K562 (cell line): Measurements from ENCODE around the gene PACSIN3. TPM values are rescaled to one million over a fixed set of nuclear protein-coding genes. Genes with fewer than 3 reads are reported as not detected.

Source experiments
- CBFB ChIP-seq: sonication (generic); formaldehyde crosslinking; IDR thresholded peaks from 2 replicates; pipeline ENCODE4 v1.4.0; 2020; ENCODE audit warnings: mild to moderate bottlenecking, missing genetic modification reagents
- CHD2 ChIP-seq: IDR thresholded peaks from 2 replicates; pipeline ENCODE4 v1.6.1; 2011; ENCODE audit warnings: low read depth, low read length
- CREB1 ChIP-seq, 2 experiments: sonication (generic) in 1 of 2; formaldehyde crosslinking in 1 of 2; IDR thresholded peaks; 2 replicates each; pipeline versions ENCODE4 v1.6.1 to v1.8.0; 2012 to 2022; ENCODE audit warnings: inconsistent platforms in 1 of 2, mild to moderate bottlenecking in 1 of 2, missing genetic modification reagents in 1 of 2, moderate library complexity in 1 of 2
- FOXJ3 ChIP-seq: sonication (generic); formaldehyde crosslinking; IDR thresholded peaks from 2 replicates; pipeline ENCODE4 v1.4.0; 2020; ENCODE audit warnings: mild to moderate bottlenecking, missing genetic modification reagents
- JUND ChIP-seq, 2 experiments: IDR thresholded peaks; 2 replicates in 1 of 2; 3 replicates in 1 of 2; pipeline ENCODE4 v1.6.1; 2011; ENCODE audit warnings: borderline replicate concordance in 2 of 2, low read depth in 2 of 2, low read length in 2 of 2, improper control_type of control experiment in 1 of 2, missing biosample characterization in 1 of 2, missing genetic modification characterization in 1 of 2, missing genetic modification reagents in 1 of 2
- POLR2A ChIP-seq: fragments of 450-650 bp; conservative IDR thresholded peaks from 2 replicates; pipeline ENCODE4 v1.6.1; 2016
- RBM14 ChIP-seq: fragments of 200-400 bp; formaldehyde crosslinking; IDR thresholded peaks from 2 replicates; pipeline ENCODE4 v1.6.1; 2018; ENCODE audit warnings: low read depth, mild to moderate bottlenecking, low read length, moderate library complexity, borderline replicate concordance; ENCODE audit not compliant: insufficient read depth
- RFX1 ChIP-seq: fragments of 450-650 bp; IDR thresholded peaks from 2 replicates; pipeline ENCODE4 v1.6.1; 2016; ENCODE audit warnings: mild to moderate bottlenecking, moderate library complexity
- SMARCC2 ChIP-seq: fragments of 450-650 bp; IDR thresholded peaks from 2 replicates; pipeline ENCODE4 v1.6.1; 2017; ENCODE audit warnings: antibody characterized with exemption, moderate library complexity, mild to moderate bottlenecking, low read depth
- TAF7 ChIP-seq: fragments of 450-650 bp; IDR thresholded peaks from 2 replicates; pipeline ENCODE4 v1.6.1; 2016; ENCODE audit warnings: missing genetic modification characterization, missing compliant biosample characterization
- TBL1XR1 ChIP-seq, 2 experiments: IDR thresholded peaks; 2 replicates each; pipeline ENCODE4 v1.6.1; 2012; ENCODE audit warnings: improper control_type of control experiment in 2 of 2, low read length in 2 of 2, mild to moderate bottlenecking in 1 of 2
- THAP12 ChIP-seq: fragments of 250-450 bp; sonication (Bioruptor Pico); IDR thresholded peaks from 2 replicates; pipeline ENCODE4 v1.9.0; 2021; ENCODE audit warnings: mild to moderate bottlenecking, inconsistent platforms
- TRIM24 ChIP-seq, 2 experiments: fragments of 450-650 bp; IDR thresholded peaks; 2 replicates each; pipeline ENCODE4 v1.6.1; 2016
- ZNF143 ChIP-seq: sonication (generic); formaldehyde crosslinking; IDR thresholded peaks from 2 replicates; pipeline ENCODE4 v1.9.0; 2022; ENCODE audit warnings: mild to moderate bottlenecking, missing genetic modification reagents
- polyA plus RNA-seq, 8 experiments: library from polyadenylated mRNA; depleted of rRNA in 4 of 8; stranded (reverse) in 5 of 8; unstranded in 3 of 8; fragments of >200 nt; fragmentation: Nextera tagmentation in 2 of 8; fragmentation: Illumina TruSeq in 1 of 8; extraction: Ambion mirVana in 2 of 8; extraction: Trizol in 1 of 8; gene quantifications; 2 replicates each; pipeline versions ENCODE4 v1.2.1 to v1.2.3, GENCODE V29; 2011 to 2014; ENCODE audit warnings: inconsistent platforms in 1 of 8, missing spikeins in 1 of 8
- total RNA-seq, 7 experiments: library from RNA; depleted of rRNA in 6 of 7; stranded (reverse); fragments of >200 nt in 6 of 7; fragmentation: Illumina TruSeq in 2 of 7; extraction: Trizol in 2 of 7; gene quantifications; 2 replicates each; pipeline versions ENCODE4 v1.2.1 to v1.2.3, GENCODE V29; 2011 to 2021; ENCODE audit warnings: low replicate concordance in 1 of 7
- TF ChIP-seq, protein P1 (sequence below): sonication (generic); formaldehyde crosslinking; IDR thresholded peaks from 2 replicates; pipeline ENCODE4 v1.4.0; 2020; ENCODE audit warnings: mild to moderate bottlenecking, missing genetic modification reagents
- TF ChIP-seq, protein P2 (sequence below): sonication (generic); formaldehyde crosslinking; IDR thresholded peaks from 2 replicates; pipeline ENCODE4 v1.8.1; 2022; ENCODE audit warnings: missing genetic modification reagents
- TF ChIP-seq, protein P3 (sequence below): fragments of 450-650 bp; IDR thresholded peaks from 2 replicates; pipeline ENCODE4 v1.6.1; 2017; ENCODE audit warnings: antibody characterized with exemption, mild to moderate bottlenecking

The PACSIN3 gene
- total and polyA plus RNA-seq, 9 of the 15 experiments (the other 6 are each of a cell fraction or from before 2014, with no cell fraction given), result 0.13 to 18.1 (median 7.1) TPM

DNA sequence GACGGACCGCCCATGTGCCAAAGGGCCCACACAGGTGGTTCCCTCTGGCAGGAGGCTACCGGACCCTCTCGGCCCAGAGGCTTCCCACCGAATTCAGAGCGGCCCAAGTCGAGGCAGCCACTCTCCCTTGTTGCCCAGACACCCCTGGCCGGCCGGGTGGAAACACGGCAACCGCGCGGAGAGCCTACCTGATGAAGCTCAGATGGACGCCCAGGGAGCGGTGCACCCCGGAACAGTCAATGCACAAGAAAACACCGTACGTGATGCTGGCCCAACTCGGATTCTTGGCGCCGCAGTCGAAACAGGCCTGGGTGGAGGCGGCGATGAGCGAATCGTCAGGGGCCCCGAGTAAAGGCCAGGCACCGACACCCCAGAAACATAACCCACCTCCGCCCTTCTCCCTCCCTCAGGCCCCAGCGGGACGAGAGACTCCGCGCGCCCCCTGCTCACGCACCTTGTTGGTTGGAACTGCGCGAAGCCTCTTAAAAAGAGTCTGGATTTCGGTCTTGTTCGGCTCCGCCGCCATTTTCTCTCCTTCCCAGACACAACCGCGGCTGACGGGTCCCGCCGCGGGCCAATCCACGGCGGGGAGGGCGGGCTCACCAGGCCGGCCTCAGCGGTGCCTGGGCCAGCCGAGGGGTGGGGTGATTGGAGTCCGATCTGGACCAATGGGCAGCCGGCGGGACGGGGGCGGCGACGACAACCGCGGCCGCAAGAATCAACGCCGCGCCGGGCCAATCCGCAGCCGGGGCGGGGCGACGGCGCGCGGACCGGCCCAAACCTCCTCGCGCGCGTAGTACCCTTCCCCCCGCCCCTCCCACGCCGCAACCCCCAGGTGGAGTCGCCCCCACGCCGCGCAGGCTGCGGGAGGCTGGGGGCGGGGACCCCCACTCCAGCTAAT is 9.7 kb downstream of the PACSIN3 start, which contains the start of gene ARFGAP2 (continued):
- TF ChIP-seq THAP12 (CRISPR knock-in tag), result peak; percentile 44
- TF ChIP-seq, protein P1, sequence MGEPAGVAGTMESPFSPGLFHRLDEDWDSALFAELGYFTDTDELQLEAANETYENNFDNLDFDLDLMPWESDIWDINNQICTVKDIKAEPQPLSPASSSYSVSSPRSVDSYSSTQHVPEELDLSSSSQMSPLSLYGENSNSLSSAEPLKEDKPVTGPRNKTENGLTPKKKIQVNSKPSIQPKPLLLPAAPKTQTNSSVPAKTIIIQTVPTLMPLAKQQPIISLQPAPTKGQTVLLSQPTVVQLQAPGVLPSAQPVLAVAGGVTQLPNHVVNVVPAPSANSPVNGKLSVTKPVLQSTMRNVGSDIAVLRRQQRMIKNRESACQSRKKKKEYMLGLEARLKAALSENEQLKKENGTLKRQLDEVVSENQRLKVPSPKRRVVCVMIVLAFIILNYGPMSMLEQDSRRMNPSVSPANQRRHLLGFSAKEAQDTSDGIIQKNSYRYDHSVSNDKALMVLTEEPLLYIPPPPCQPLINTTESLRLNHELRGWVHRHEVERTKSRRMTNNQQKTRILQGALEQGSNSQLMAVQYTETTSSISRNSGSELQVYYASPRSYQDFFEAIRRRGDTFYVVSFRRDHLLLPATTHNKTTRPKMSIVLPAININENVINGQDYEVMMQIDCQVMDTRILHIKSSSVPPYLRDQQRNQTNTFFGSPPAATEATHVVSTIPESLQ (CRISPR knock-in tag), result peak; percentile 15; the same call in 1 of the 2 replicates
- TF ChIP-seq, protein P2, sequence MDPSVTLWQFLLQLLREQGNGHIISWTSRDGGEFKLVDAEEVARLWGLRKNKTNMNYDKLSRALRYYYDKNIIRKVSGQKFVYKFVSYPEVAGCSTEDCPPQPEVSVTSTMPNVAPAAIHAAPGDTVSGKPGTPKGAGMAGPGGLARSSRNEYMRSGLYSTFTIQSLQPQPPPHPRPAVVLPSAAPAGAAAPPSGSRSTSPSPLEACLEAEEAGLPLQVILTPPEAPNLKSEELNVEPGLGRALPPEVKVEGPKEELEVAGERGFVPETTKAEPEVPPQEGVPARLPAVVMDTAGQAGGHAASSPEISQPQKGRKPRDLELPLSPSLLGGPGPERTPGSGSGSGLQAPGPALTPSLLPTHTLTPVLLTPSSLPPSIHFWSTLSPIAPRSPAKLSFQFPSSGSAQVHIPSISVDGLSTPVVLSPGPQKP (CRISPR knock-in tag), result no peak
- peak; percentile 84 for TF ChIP-seq POLR2A
- peak; percentile 74 for TF ChIP-seq CREB1 (IDR thresholded peaks at IDR 0.05)
- TF ChIP-seq CREB1 (CRISPR knock-in tag; IDR thresholded peaks at IDR 0.05), result peak; percentile 56
- TF ChIP-seq CBFB (CRISPR knock-in tag), result no peak
- peak; percentile 73 for TF ChIP-seq ZNF143 (CRISPR knock-in tag)
- peak; percentile 37; the same call in 1 of the 2 replicates for TF ChIP-seq CHD2
- TF ChIP-seq, protein P3, sequence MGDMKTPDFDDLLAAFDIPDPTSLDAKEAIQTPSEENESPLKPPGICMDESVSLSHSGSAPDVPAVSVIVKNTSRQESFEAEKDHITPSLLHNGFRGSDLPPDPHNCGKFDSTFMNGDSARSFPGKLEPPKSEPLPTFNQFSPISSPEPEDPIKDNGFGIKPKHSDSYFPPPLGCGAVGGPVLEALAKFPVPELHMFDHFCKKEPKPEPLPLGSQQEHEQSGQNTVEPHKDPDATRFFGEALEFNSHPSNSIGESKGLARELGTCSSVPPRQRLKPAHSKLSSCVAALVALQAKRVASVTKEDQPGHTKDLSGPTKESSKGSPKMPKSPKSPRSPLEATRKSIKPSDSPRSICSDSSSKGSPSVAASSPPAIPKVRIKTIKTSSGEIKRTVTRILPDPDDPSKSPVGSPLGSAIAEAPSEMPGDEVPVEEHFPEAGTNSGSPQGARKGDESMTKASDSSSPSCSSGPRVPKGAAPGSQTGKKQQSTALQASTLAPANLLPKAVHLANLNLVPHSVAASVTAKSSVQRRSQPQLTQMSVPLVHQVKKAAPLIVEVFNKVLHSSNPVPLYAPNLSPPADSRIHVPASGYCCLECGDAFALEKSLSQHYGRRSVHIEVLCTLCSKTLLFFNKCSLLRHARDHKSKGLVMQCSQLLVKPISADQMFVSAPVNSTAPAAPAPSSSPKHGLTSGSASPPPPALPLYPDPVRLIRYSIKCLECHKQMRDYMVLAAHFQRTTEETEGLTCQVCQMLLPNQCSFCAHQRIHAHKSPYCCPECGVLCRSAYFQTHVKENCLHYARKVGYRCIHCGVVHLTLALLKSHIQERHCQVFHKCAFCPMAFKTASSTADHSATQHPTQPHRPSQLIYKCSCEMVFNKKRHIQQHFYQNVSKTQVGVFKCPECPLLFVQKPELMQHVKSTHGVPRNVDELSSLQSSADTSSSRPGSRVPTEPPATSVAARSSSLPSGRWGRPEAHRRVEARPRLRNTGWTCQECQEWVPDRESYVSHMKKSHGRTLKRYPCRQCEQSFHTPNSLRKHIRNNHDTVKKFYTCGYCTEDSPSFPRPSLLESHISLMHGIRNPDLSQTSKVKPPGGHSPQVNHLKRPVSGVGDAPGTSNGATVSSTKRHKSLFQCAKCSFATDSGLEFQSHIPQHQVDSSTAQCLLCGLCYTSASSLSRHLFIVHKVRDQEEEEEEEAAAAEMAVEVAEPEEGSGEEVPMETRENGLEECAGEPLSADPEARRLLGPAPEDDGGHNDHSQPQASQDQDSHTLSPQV, result no peak
- no peak for TF ChIP-seq SMARCC2
- TF ChIP-seq TRIM24 (IDR thresholded peaks at IDR 0.05), result peak in 1 of 2 experiments; percentile 16; a peak in 1 of 4 replicates
- 0 out of 2 replicates have a peak, but pooled peaks have one; percentile 56 for TF ChIP-seq RBM14
- peak; percentile 88 for TF ChIP-seq TAF7 (tag)
- no peak for TF ChIP-seq FOXJ3 (CRISPR knock-in tag)
- TF ChIP-seq RFX1, result no peak
- peak; percentile 4; the same call in 1 of the 2 replicates for TF ChIP-seq JUND (IDR thresholded peaks at IDR 0.05; ENCODE audit: borderline replicate concordance, low read depth, low read length)
- TF ChIP-seq JUND (tag; IDR thresholded peaks at IDR 0.05; ENCODE audit: borderline replicate concordance, low read depth, low read length), result no peak; the same call in 2 of the 3 replicates
- TF ChIP-seq TBL1XR1 (IDR thresholded peaks at IDR 0.05; ENCODE audit: low read length in 2 of 2), result 0 out of 4 replicates have a peak, but pooled peaks have one; percentile 17 to 28
